Suppressor macrophage treated with lipopolysaccharide for 4 hours (primary cell): ENCODE measurements around the gene HOXC6.

ENCODE experiments used
- DNase-seq: peaks from one replicate; pipeline ENCODE4 v3.0.0-alpha.2; 2020

The HOXC6 gene

GRCh38 chr12:54044425-54045103 is 16.3 kb downstream of the HOXC6 start:
- DNase-seq, result no peak

DNA sequence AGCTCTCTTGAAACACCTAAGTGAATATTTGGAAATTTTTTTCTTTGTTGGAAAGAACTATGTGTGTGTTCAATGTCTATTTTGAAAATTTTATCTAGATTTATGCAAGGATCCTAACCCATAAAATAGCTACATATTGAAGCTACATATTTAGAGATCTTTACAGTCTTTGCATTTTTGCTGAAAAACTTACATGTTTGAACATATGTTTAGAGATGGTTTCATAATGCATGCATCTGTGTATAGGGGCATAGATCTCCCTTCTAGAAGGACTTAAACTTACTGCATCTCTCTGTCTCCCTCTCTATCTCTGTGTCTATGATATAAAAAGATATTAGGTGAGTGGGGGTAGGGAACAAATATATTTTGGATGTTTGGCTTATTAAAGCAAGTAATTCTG is 17.2 kb downstream of the HOXC6 start:
- no peak for DNase-seq

DNA sequence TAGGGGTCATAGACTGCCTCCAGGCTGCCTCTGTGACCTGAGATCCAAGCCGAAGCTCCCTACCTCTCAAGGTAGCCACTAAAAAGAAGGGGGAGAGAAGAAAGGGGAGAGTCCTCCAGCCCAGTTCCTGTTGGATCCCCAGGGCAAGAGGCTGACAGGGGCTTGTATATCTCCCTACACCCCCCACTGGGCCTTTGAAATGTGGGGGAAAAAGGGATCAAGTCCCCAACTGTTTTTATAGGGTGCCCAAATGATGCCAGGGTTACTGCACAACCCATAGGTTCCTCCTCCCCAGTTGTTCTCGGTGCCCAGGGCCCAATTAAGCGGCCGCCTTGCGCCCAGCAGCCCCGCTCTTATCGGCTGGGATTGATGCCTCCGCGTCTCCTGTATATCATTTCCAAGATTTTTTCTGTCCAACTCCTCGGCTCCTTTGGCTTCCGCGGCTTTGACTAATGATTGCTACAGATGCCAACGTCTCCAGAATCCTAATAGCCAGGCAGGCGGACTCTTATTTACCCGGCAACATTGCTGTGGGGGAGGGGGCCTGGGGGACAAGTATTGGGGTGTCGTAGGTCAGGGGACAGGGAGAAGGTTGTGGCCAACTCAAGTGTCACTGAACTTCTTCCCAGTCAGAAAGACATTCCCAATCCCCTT is 17.8 kb downstream of the HOXC6 start:
- no peak for DNase-seq

GRCh38 chr12:54046809-54047159 is 18.5 kb downstream of the HOXC6 start:
- DNase-seq, result no peak

DNA sequence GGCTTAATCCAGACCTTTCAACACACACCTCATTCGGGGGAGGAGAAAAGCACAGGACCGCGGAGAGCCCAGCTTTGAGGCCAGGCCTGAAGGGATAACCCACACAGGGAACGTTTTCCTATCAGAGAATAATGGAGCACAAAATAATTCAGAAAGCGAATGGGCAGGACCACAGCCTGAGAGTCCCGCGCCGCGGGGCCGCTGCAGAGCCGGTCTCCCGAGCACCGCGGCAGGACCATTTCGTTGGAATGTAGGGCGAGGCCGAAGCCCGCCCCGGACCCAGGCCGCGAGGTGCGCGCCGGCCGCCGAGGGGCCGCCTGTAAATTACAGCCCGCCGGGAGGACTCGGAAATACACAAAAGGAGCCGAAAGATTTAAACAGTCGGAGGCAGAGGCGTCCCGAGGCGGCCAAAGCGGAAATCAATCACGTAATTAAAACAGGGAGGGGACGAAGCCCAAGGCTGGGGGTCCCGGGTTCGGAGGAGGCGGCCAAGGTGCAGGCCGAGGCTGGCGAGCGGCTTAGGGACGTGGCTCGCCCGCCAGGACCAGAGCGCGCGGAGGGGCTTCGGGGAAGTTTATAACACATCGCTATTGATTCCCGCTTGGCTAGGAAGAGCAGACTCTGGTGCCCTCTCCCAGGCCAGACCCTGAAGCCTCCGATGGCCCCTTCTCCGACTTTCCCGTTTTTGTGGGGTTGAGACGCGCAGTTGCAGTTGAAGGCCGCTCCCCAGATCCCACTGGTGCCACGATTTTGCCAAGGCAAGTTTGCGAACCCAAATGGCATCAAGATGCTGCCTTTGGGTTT is 19.1 kb downstream of the HOXC6 start:
- no peak for DNase-seq

- DNase-seq, result no peak
These were observed 19.7 kb downstream of the HOXC6 start for GRCh38 chr12:54047964-54048303.

DNA sequence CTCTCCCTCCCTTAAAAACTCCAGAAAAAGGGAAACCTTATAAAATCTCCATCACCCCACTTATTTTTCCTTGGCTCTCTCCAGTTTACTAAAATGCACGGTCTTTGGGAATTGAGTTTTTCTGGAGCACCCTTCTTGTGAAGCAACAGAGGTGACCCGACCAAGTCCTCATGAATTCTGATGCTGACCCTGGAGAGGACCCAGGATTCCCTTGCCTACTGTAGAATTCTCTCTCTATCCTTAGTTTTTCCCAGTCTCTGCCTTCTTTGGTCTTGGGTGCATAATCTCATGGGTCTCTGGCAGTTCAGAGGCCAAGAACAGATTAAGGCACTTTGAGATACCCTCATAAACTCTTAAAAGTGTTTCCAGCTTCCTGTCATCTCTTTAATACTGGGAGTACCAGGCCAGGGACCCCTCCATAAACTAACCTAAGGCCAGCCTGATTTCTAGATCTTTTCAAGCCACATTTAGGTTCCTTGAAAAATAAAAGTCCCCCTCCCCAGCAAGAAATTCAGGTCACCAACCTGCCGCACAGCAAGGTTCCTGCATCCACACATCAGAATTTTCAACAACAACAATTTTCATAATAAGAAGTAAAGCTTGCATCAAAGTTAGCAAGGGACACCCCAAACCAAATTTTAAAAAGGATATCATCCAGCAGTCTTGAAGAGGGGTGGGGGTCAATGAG is 20.3 kb downstream of the HOXC6 start:
- DNase-seq, result no peak

DNA sequence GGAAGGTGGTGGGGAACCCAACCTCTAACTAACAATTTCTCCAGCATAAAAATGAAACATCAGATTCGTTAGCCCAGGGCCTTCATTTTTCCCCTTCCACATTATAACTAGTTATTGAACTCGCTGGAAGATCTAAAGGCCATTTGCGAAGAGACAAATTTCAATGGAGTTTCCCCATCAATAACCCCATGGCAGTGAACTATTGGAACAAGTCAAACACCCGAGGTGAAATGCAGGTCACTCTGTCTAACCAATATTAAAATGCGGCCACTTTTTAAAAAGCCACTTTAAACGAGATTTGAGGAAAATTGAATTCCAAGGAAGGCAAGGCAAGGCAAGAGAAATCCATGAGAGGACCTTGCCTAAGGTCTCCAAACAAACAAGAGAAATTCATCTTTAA is 20.9 kb downstream of the HOXC6 start:
- DNase-seq, result no peak

- DNase-seq, result no peak
These were observed 22.2 kb downstream of the HOXC6 start for GRCh38 chr12:54050482-54050810.

DNA sequence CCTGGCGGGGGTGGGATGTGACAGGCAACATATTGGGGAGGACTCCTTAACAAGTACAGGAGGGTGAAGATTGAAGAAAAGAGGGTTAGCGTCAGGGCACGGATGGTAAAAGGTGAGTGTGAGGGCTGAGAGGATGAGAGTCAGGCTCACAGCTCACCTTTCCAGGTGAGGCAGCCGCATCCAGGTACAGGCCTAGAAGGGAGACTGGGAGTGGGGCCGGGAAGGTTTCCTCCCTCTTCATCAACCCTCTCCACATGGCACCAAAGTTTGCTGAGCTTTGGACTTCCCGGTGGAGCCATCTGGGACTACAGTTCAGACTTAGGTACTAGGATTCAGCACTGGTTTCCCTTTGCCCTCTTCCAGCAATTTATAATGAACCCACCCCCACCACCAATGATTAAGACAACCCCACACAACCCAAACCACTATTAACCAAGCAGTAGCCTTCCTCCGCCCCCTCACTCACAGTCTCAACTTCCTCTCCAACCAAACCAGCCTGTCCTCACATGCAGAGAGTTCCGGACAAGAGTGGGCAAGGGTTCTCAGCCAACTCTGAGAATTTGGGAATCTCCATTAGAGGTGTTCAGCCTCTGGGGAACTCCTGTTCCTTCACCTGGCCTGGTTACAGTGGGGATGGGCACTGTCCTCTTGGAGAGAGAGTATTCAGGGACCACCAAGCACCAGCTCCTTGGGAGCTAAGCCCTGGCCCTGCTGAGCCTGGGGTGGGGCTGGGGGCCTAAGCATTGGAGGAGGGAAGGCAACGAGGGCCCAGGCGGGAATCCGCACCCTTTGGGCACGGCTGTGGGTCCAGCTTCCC is 23.0 kb downstream of the HOXC6 start:
- peak; percentile 14 for DNase-seq

DNA sequence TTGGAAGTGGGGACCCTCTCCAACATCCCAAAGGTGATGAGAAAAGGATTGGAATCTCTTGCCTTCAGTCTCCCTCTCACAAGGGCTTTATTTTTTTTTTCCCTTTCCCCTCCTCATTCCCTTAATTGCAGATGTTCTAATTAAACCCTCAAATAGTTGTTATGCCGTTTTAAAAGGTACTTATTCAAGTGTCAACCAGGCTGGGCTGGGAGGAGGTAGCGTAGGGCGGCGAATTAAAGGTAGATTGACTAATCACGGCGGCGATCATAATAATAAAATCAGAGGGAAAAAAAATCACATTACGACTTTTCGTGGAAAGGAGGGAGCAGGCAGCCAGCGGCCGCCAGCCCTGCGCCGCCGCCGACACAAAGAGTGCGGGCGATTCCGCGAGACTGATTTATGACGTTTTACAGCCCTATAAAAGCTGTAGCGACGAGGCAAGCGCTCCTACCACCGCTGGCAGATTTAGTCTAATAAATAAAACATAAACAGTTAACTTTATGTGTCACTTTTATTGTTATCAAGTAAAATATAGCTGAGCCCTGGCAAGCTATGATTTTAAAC is 23.7 kb downstream of the HOXC6 start:
- no peak for DNase-seq

GRCh38 chr12:54052438-54053002 is 24.3 kb downstream of the HOXC6 start:
- no peak for DNase-seq

DNA sequence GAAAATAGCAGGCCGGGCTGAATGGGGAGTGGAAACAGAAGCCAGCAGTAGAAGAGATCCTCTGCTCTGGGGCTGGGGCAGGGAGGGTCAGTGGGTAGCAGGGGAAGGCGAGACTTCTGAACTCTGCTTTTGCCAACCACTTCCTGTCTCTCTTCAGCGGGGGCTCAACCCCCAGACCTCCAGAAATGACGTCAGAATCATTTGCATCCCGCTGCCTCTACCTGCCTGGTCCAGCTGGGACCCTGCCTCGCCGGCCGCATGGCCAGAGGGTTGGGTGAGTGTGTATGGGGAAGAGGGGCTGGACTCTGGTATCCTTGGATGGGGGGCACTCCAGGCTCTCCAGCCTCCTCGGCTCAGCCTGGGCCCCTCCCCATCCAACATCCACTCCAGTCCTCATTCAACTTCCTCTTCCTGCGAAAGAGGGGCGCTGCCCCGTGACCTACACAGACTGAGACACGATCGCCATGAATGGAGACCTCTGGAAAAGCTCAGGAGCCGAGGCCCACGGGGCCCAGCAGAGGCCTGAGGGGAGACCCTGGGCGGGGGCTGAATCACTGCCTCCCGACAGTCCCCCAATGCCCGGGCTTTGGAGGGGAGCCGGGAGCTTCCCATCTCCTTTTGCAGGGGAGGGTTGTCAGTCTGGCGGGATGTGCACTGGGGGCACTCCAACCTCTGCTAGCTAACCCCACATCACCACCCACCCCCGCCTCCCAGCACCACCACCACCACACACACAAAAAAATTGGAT is 24.9 kb downstream of the HOXC6 start:
- DNase-seq, result no peak

GRCh38 chr12:54053751-54054741 is 25.8 kb downstream of the HOXC6 start, which contains the start of gene HOXC4:
Gene HOXC4 (plus strand): TSS chr12:54053835. CDS start chr12:54053923, 88 bp downstream.
- peak; percentile 8 for DNase-seq

DNA sequence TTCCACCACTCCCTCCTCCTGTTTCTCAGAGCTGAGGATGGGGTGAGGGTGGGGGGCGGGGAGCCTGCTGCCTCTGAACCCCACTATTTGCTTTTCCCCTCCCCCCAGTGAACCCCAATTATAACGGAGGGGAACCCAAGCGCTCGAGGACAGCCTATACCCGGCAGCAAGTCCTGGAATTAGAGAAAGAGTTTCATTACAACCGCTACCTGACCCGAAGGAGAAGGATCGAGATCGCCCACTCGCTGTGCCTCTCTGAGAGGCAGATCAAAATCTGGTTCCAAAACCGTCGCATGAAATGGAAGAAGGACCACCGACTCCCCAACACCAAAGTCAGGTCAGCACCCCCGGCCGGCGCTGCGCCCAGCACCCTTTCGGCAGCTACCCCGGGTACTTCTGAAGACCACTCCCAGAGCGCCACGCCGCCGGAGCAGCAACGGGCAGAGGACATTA is 26.5 kb downstream of the HOXC6 start:
- no peak for DNase-seq

- no peak for DNase-seq
These were observed 27.3 kb downstream of the HOXC6 start for GRCh38 chr12:54055552-54055951.

GRCh38 chr12:54056110-54056509 is 27.9 kb downstream of the HOXC6 start:
- no peak for DNase-seq

DNA sequence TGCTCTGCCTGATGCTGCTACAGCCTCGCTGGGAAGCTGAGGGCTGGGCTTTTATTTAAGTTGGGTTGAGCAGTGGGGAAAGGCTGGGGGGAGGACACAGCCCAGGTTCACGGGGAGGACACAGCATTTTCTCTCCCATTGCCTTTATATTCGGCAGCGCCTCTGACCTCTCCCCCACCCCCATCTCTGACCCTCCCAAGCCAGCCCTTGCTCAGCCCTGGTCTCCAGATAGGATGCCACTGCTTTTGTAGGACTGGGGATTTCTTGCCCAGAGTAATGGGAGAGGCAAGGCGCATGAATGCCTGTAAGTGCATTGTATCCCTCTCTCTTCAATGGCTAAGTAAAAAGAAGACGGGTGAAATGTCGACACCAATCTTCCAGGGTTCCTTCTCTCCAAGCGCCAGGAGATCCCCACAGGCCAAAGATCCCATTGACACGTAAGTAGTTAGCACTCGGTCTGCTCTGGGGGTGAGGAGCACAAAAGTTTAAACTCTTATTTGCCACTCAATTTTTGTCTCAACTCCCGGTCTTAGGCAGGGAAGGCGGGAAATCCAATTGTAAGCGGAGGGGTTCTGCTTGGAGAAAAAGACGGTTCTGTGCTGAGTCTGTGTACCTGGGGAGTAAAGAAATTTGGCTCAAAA is 30.0 kb downstream of the HOXC6 start:
- DNase-seq, result no peak

GRCh38 chr12:54059668-54060067 is 31.4 kb downstream of the HOXC6 start:
- no peak for DNase-seq
